HL-60/S4 (cell line): ENCODE data around the gene NPPC.
"Not testable (repeated sequence)": the region's sequence is repeated elsewhere in the genome, so short reads cannot be mapped to it uniquely, and the experiment has no call there.

Source experiments
- in situ Hi-C: fragments of 300-500 bp; cut with MboI; formaldehyde crosslinking; loops from 2 replicates; pipeline ENCODE4 v1.14.3; 2022; ENCODE audit warnings: low sequenced_read_pairs

Gene NPPC

GRCh38 chr2:231922311-231923009, 3.7 kb downstream of the NPPC start:
- in situ Hi-C loops, result no loop called here

- in situ Hi-C loops, result no loop called here
These were observed 5.4 kb downstream of the NPPC start for GRCh38 chr2:231920795-231921194.

- in situ Hi-C loops, result no loop called here
These were observed 5.8 kb downstream of the NPPC start for GRCh38 chr2:231920366-231920765.

GRCh38 chr2:231919341-231920035, 6.7 kb downstream of the NPPC start:
- in situ Hi-C loops, result no loop called here

GRCh38 chr2:231918501-231919330, 7.5 kb downstream of the NPPC start:
- in situ Hi-C loops, result no loop called here

- in situ Hi-C loops, result no loop called here
These were observed 8.7 kb downstream of the NPPC start for GRCh38 chr2:231917280-231918066.

- in situ Hi-C loops, result no loop called here
These were observed 12.0 kb downstream of the NPPC start for GRCh38 chr2:231914077-231914690.

GRCh38 chr2:231911381-231911780, 14.8 kb downstream of the NPPC start:
- in situ Hi-C loops, result no loop called here

- in situ Hi-C loops, result no loop called here
These were observed 15.4 kb downstream of the NPPC start for GRCh38 chr2:231910771-231911170.

- in situ Hi-C loops, result not testable (repeated sequence)
These were observed 16.0 kb downstream of the NPPC start for GRCh38 chr2:231910161-231910560.

- in situ Hi-C loops, result loop anchor here (5.0 to 10.0 kb wide), 3 partner anchors 225 to 525 kb away; no protein-coding TSS in a partner anchor
These were observed 16.6 kb downstream of the NPPC start for GRCh38 chr2:231909631-231910030.

GRCh38 chr2:231908584-231908983, 17.6 kb downstream of the NPPC start:
- in situ Hi-C loops, result loop anchor here (5.0 to 10.0 kb wide), 3 partner anchors 226 to 526 kb away; no protein-coding TSS in a partner anchor

GRCh38 chr2:231907765-231908164, 18.4 kb downstream of the NPPC start:
- in situ Hi-C loops, result loop anchor here (5.0 to 10.0 kb wide), 3 partner anchors 227 to 527 kb away; no protein-coding TSS in a partner anchor

- in situ Hi-C loops, result loop anchor here (5.0 to 10.0 kb wide), 3 partner anchors 230 to 530 kb away; no protein-coding TSS in a partner anchor
These were observed 21.2 kb downstream of the NPPC start for GRCh38 chr2:231905026-231905425.

- in situ Hi-C loops, result loop anchor here (10.0 kb wide), 2 partner anchors 231 to 531 kb away; no protein-coding TSS in a partner anchor
These were observed 22.0 kb downstream of the NPPC start for GRCh38 chr2:231904161-231904611.

GRCh38 chr2:231902598-231902997, 23.6 kb downstream of the NPPC start:
- in situ Hi-C loops, result loop anchor here (10.0 kb wide), 2 partner anchors 232 to 532 kb away; no protein-coding TSS in a partner anchor

GRCh38 chr2:231900972-231901371, 25.2 kb downstream of the NPPC start:
- in situ Hi-C loops, result loop anchor here (10.0 kb wide), 2 partner anchors 234 to 534 kb away; no protein-coding TSS in a partner anchor

- in situ Hi-C loops, result loop anchor here (10.0 kb wide), 2 partner anchors 234 to 534 kb away; no protein-coding TSS in a partner anchor
These were observed 25.7 kb downstream of the NPPC start for GRCh38 chr2:231900486-231900942.

GRCh38 chr2:231894566-231895380, 31.4 kb downstream of the NPPC start:
- in situ Hi-C loops, result no loop called here
